NT2/D1 (cell line): ENCODE results near the gene CASP9.
A peak's percentile ranks its signal among the peaks of the same experiment; 100 is the strongest.

ENCODE experiments used
- DNase-seq: peaks from one replicate; pipeline ENCODE4 v3.0.0-alpha.2; 2011; ENCODE audit warnings: low read depth, low spot score
- H3K27me3 ChIP-seq: 2 replicates; pipeline ENCODE4 v1.6.0; 2011; ENCODE audit warnings: mild to moderate bottlenecking; ENCODE audit not compliant: insufficient read length, insufficient read depth
- H3K36me3 ChIP-seq: 2 replicates; pipeline ENCODE4 v1.6.1; 2011; ENCODE audit warnings: mild to moderate bottlenecking, low read length, mixed read lengths; ENCODE audit not compliant: insufficient read depth, insufficient read length
- H3K4me1 ChIP-seq: 2 replicates; pipeline ENCODE4 v1.5.1; 2011; ENCODE audit not compliant: insufficient read depth, insufficient read length
- H3K4me3 ChIP-seq: 2 replicates; pipeline ENCODE4 v1.5.1; 2011; ENCODE audit warnings: low read depth; ENCODE audit not compliant: insufficient read length
- H3K9ac ChIP-seq: 2 replicates; pipeline ENCODE4 v1.6.0; 2011; ENCODE audit warnings: low read depth; ENCODE audit not compliant: insufficient read length
- H3K9me3 ChIP-seq: 2 replicates; pipeline ENCODE4 v1.5.1; 2011; ENCODE audit warnings: mild to moderate bottlenecking, low read length; ENCODE audit not compliant: insufficient read depth
- SUZ12 ChIP-seq: IDR thresholded peaks from 2 replicates; pipeline ENCODE4 v1.6.1; 2011; ENCODE audit not compliant: insufficient read length, insufficient read depth; ENCODE audit errors: extremely low read depth
- YY1 ChIP-seq: IDR thresholded peaks from 2 replicates; pipeline ENCODE4 v1.6.1; 2011; ENCODE audit not compliant: insufficient read length, insufficient read depth
- ZNF274 ChIP-seq: IDR thresholded peaks from 2 replicates; pipeline ENCODE4 v1.6.1; 2011; ENCODE audit warnings: mild to moderate bottlenecking, low read depth, low read length

Gene CASP9

GRCh38 chr1:15524021-15524282, at the start of gene CASP9:
TSS of gene CASP9 (minus strand) at chr1:15524215. CDS start at chr1:15524200, 15 bp downstream.
- H3K9me3 ChIP-seq: no peaks in the 10 kb centered on the region
- TF ChIP-seq SUZ12 (no peak), ZNF274 (no peak), YY1 (no peak)
- no peak for DNase-seq
- H3K27me3 ChIP-seq: no peaks in the 10 kb centered on the region
- H3K9ac ChIP-seq: peak within 1 kb of the TSS; percentile 46
- H3K36me3 ChIP-seq: peaks cover 1% of the 10 kb centered on the region
- H3K4me1 ChIP-seq: no peaks in the 10 kb centered on the region
- H3K4me3 ChIP-seq: peak within 1 kb of the TSS; percentile 57

- H3K9ac ChIP-seq: no peak overlapping the region
- DNase-seq: no peak
- no peak for TF ChIP-seq SUZ12
- TF ChIP-seq ZNF274: no peak
- no peak for TF ChIP-seq YY1
Measured at GRCh38 chr1:15573477-15573876, 49.5 kb upstream of the CASP9 start.

GRCh38 chr1:15571266-15571665, 47.3 kb upstream of the CASP9 start:
- Histone ChIP-seq H3K4me3 (no peak overlapping the region), H3K36me3 (peaks cover 61% of the 10 kb centered on the region)

More at GRCh38 chr1:15573477-15573876, 49.5 kb upstream of the CASP9 start:
- Histone ChIP-seq H3K4me3 (no peak overlapping the region), H3K9me3 (no peaks in the 10 kb centered on the region), H3K27me3 (no peaks in the 10 kb centered on the region), H3K36me3 (peaks cover 38% of the 10 kb centered on the region), H3K4me1 (no peaks in the 10 kb centered on the region)

GRCh38 chr1:15570861-15571260, 46.8 kb upstream of the CASP9 start:
- Histone ChIP-seq H3K27me3 (no peaks in the 10 kb centered on the region), H3K4me1 (no peaks in the 10 kb centered on the region), H3K9ac (no peak overlapping the region), H3K36me3 (peaks cover 65% of the 10 kb centered on the region), H3K9me3 (no peaks in the 10 kb centered on the region), H3K4me3 (no peak overlapping the region)
- no peak for TF ChIP-seq SUZ12
- no peak for TF ChIP-seq YY1
- TF ChIP-seq ZNF274: no peak
- DNase-seq: no peak

More at GRCh38 chr1:15571266-15571665, 47.3 kb upstream of the CASP9 start:
- DNase-seq: no peak
- H3K27me3 ChIP-seq: no peaks in the 10 kb centered on the region
- no peak overlapping the region for H3K9ac ChIP-seq
- no peaks in the 10 kb centered on the region for H3K4me1 ChIP-seq
- H3K9me3 ChIP-seq: no peaks in the 10 kb centered on the region
- TF ChIP-seq ZNF274 (no peak), SUZ12 (no peak), YY1 (no peak)

GRCh38 chr1:15568387-15569073, 44.5 kb upstream of the CASP9 start:
- no peak for TF ChIP-seq SUZ12
- no peak for TF ChIP-seq YY1
- no peak for TF ChIP-seq ZNF274
- H3K36me3 ChIP-seq: peaks cover 74% of the 10 kb centered on the region

GRCh38 chr1:15559189-15559810, 35.3 kb upstream of the CASP9 start:
- Histone ChIP-seq H3K27me3 (no peaks in the 10 kb centered on the region), H3K36me3 (peaks cover 40% of the 10 kb centered on the region), H3K4me1 (no peaks in the 10 kb centered on the region), H3K9ac (no peak overlapping the region), H3K9me3 (no peaks in the 10 kb centered on the region), H3K4me3 (no peak overlapping the region)
- DNase-seq: no peak
- TF ChIP-seq SUZ12: no peak

More at GRCh38 chr1:15568387-15569073, 44.5 kb upstream of the CASP9 start:
- Histone ChIP-seq H3K9me3 (no peaks in the 10 kb centered on the region), H3K4me3 (no peak overlapping the region), H3K9ac (no peak overlapping the region), H3K4me1 (no peaks in the 10 kb centered on the region), H3K27me3 (no peaks in the 10 kb centered on the region)
- DNase-seq: no peak

- no peaks in the 10 kb centered on the region for H3K27me3 ChIP-seq
- DNase-seq: no peak
Measured at GRCh38 chr1:15558516-15558915, 34.5 kb upstream of the CASP9 start.

More at GRCh38 chr1:15558516-15558915, 34.5 kb upstream of the CASP9 start:
- no peaks in the 10 kb centered on the region for H3K4me1 ChIP-seq
- no peak overlapping the region for H3K4me3 ChIP-seq
- no peak for TF ChIP-seq ZNF274
- TF ChIP-seq YY1: no peak
- no peak overlapping the region for H3K9ac ChIP-seq
- peaks cover 35% of the 10 kb centered on the region for H3K36me3 ChIP-seq
- H3K9me3 ChIP-seq: no peaks in the 10 kb centered on the region
